Measurements from ENCODE around the gene GPR180. TPM values are rescaled to one million over a fixed set of nuclear protein-coding genes. Genes with fewer than 3 reads are reported as not detected.
A peak's percentile ranks its signal among the peaks of the same experiment; 100 is the strongest.

Gene GPR180
- total RNA-seq: 1 to 10 TPM; 2.6 to 5.3 (median 3.6) TPM

DNA sequence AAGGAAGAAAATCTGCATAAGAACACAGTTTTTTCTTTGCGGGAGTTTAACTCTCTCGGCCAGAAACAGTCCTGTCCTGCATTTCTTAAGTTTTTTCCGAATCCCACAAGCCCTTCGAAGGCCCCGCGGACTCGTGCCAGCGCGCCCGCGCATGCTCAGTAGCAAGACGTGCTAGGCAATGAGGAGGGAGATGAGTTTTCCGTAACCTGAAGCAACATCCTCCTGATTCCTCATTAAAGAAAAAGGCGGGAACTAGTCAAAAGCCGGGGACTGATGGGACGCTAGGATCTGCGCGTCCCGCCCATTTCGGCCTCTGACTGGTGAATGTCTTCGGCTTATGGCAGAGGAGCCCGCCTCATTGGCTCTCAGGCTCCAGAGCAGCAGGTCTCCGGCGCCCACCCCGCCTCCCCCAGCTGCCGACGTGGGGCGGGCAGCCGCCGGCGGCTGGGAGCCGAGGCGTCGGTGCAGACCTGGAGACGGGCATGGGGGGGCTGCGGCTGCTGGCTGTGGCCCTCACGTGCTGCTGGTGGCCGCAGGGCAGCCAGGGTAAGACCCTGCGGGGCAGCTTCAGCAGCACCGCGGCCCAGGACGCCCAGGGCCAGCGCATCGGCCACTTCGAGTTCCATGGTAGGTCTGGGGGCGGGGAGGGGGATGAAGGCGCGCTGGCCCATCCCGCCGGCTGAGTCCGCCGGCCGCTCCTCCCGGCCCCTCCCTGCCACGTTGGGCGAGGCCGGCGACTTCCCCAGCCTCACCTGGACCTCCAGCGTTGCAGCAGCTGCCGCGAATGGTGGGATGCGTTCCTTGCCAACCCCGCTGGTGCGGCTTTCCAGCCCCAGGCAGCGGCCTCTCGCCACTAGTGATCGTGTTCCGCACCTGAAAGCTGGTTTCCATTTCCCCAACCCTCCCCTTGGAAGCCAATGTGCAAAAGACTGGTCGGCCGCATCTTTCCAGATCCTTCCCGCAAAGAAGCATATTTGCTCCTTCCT, at the start of gene GPR180:
TSS of gene GPR180 (plus strand) at position 412 of the 986 bp plus-strand sequence. CDS start at position 483, 71 bp downstream.
- TF ChIP-seq CTCF (IDR thresholded peaks at IDR 0.05): peak in 1 of 6 experiments; percentile 10
- TF ChIP-seq POLR2A (IDR thresholded peaks at IDR 0.05): peak in 2 of 4 donors; percentile 59 to 87
- 0 to 1% methylated on average over 28 to 36 of the region's 71 CpGs for WGBS, 2 donors
- peak within 1 kb of the TSS; percentile 93 to 99 (median 96) for H3K4me3 ChIP-seq

DNA sequence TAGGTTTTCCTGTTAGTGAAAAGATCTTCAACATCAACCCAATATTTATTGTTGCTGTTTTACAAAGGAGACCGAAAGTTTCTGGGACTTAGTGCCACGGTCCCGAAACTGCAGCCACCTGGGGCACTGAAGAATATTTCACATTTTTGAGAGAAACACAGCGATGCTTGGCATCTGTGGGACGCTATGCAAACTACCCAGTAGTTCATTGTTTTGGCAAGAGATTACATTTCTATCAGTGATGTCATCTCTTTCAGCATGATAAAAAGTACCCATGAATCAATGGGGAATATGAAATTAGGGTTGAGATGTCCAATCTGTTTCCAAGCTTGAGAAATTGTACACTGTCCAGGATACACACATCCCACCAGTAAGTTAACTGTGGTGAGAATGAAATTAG, 49.6 kb upstream of the GPR180 start:
- peaks cover 0 to 25% (median 13%) of the 10 kb centered on the region in 3 donors for H3K4me1 ChIP-seq
- no peak overlapping the region for H3K4me3 ChIP-seq
- no peak overlapping the region for H3K27ac ChIP-seq
- no peak for DNase-seq
- no peaks in the 10 kb centered on the region for H3K9me3 ChIP-seq
- no peaks in the 10 kb centered on the region for H3K36me3 ChIP-seq
- 68 to 100% methylated on average over 5 of the region's 5 CpGs for WGBS, 2 donors
- TF ChIP-seq CTCF (IDR thresholded peaks at IDR 0.05): no peak
- TF ChIP-seq POLR2A (IDR thresholded peaks at IDR 0.05): no peak
- no peaks in the 10 kb centered on the region for H3K27me3 ChIP-seq
- intact Hi-C loops (cut with DNase I): loop anchor here (5.0 kb wide), 1 partner anchor 50 kb away; the partner anchor contains the start of gene GPR180

More for the DNA sequence above, at the start of gene GPR180:
- Histone ChIP-seq H3K9me3 (no peaks in the 10 kb centered on the region), H3K36me3 (peaks cover 0 to 15% (median 0%) of the 10 kb centered on the region in 3 donors), H3K27me3 (no peaks in the 10 kb centered on the region), H3K4me1 (peaks cover 0 to 26% (median 3%) of the 10 kb centered on the region in 3 donors), H3K27ac (peak within 1 kb of the TSS; percentile 85 to 92 (median 90))
- intact Hi-C loops (cut with DNase I): loop anchor here (5.0 kb wide), 1 partner anchor 49 kb away; no protein-coding TSS in a partner anchor
- DNase-seq: peak; percentile 75

GRCh38 chr13:94553766-94554165, 47.9 kb upstream of the GPR180 start:
- Histone ChIP-seq H3K4me1 (peaks cover 0 to 15% (median 5%) of the 10 kb centered on the region in 3 donors), H3K4me3 (no peak overlapping the region), H3K27ac (no peak overlapping the region), H3K27me3 (no peaks in the 10 kb centered on the region), H3K9me3 (no peaks in the 10 kb centered on the region), H3K36me3 (no peaks in the 10 kb centered on the region)
- TF ChIP-seq CTCF (IDR thresholded peaks at IDR 0.05) (no peak), POLR2A (IDR thresholded peaks at IDR 0.05) (no peak)
- DNase-seq: no peak
- intact Hi-C loops (cut with DNase I): loop anchor here (5.0 kb wide), 1 partner anchor 49 kb away; the partner anchor contains the start of gene GPR180
- WGBS, 2 donors: 83 to 93% methylated on average over 4 of the region's 4 CpGs

DNA sequence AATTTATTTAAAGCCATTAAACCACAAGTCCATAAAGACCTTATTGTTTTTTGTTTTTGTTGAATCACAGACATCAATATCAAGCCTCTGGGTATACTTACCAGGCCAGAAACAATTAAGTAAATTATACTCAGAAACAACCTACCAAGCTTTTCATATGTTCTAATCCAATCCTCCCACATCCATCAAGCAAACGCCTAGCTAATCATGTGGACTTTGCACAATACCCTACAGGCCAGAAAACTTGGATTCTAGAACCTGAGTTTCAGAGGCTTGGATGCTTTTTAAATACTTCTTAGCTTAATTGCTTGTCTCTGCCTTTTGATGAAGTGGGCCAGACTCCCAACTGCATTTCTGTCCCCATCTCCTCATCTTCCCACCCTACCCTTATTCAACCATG, 45.6 kb upstream of the GPR180 start:
- TF ChIP-seq CTCF (IDR thresholded peaks at IDR 0.05) (no peak), POLR2A (IDR thresholded peaks at IDR 0.05) (no peak)
- no peaks in the 10 kb centered on the region for H3K36me3 ChIP-seq
- DNase-seq: no peak
- H3K4me1 ChIP-seq: no peaks in the 10 kb centered on the region
- H3K4me3 ChIP-seq: no peak overlapping the region
- no peak overlapping the region for H3K27ac ChIP-seq
- no peaks in the 10 kb centered on the region for H3K27me3 ChIP-seq
- no peaks in the 10 kb centered on the region for H3K9me3 ChIP-seq
- intact Hi-C loops (cut with DNase I): no loop called here
- 29 to 76% methylated on average over 1 of the region's 1 CpG for WGBS, 2 donors

- no peak overlapping the region for H3K27ac ChIP-seq
- WGBS, 2 donors: 59 to 70% methylated on average over 3 of the region's 3 CpGs
- no peaks in the 10 kb centered on the region for H3K4me1 ChIP-seq
- no peak for DNase-seq
- TF ChIP-seq POLR2A (IDR thresholded peaks at IDR 0.05) (no peak), CTCF (IDR thresholded peaks at IDR 0.05) (no peak)
- H3K9me3 ChIP-seq: no peaks in the 10 kb centered on the region
- H3K36me3 ChIP-seq: no peaks in the 10 kb centered on the region
- H3K27me3 ChIP-seq: no peaks in the 10 kb centered on the region
- H3K4me3 ChIP-seq: no peak overlapping the region
- intact Hi-C loops (cut with DNase I): no loop called here
Measured at GRCh38 chr13:94556621-94557020, 45.0 kb upstream of the GPR180 start.
